ENCODE data around the gene ARID3C. TPM values are rescaled to one million over a fixed set of nuclear protein-coding genes. Genes with fewer than 3 reads are reported as not detected.

ARID3C gene
- total and polyA plus RNA-seq, 2 donors (not counting 3 experiments of a cell fraction or from before 2014, with no cell fraction given): not detected

DNA sequence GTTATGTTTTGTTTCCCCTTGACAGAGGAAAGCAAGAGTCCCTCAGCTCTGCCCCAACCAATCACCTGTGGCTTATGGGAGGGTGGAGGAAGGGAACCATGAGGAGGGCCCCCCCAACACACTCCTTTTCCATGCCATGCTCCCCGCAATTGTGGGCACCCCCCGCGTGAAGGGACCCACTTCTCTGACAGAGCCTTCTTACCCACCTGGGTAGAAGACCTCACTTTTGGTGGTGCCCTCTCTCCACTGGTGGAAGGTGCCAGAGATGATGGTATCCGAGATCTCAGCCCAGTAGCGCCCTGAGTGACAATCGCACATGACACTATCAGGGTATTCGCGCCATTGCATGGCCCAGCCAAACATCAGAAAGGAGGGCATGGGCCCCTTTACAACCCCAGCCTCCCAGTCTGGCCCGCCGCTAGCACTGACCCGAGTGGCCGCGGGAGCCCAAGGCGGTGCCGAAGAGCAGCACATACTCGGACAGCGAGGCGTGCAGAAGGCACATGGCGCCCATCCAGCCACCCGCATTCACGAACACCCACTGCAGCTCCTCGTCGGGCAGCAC lies 8.0 kb upstream of the ARID3C start:
- Histone ChIP-seq H3K79me2 (ENCODE audit: control insufficient read depth, insufficient read depth, low read length) (peaks cover 19% of the 10 kb centered on the region), H3K4me3 (replicated peaks in 1 of 3; ENCODE audit: insufficient read depth in 1 of 3, low read depth in 1 of 3, low read length in 3 of 3) (peak overlapping the region; percentile 3 to 63 (median 47)), H3K9me3 (replicated peaks; ENCODE audit: control insufficient read depth, insufficient read depth, low read length) (no peaks in the 10 kb centered on the region), H2AFZ (ENCODE audit: low read depth, low read length) (peak overlapping the region; percentile 56), H3K36me3 (ENCODE audit: control insufficient read depth in 2 of 2, extremely low read depth in 1 of 2, insufficient read depth in 2 of 2, low read length in 2 of 2) (peaks cover 0 to 2% of the 10 kb centered on the region in 2 experiments), H3K4me2 (ENCODE audit: insufficient read depth, low read length) (peak overlapping the region; percentile 57), H3K4me1 (ENCODE audit: control insufficient read depth, extremely low read depth, insufficient read depth, low read length) (peaks cover 16% of the 10 kb centered on the region), H3K9me1 (replicated peaks; ENCODE audit: control insufficient read depth, extremely low read depth, insufficient read depth, low read length) (no peaks in the 10 kb centered on the region), H3K27me3 (ENCODE audit: control insufficient read depth in 2 of 2, insufficient read depth in 2 of 2, low read length in 2 of 2) (no peaks in the 10 kb centered on the region), H3K27ac (ENCODE audit: insufficient read depth, low read depth, low read length) (no peak overlapping the region), H3K9ac (replicated peaks; ENCODE audit: extremely low read depth, insufficient read depth, low read length) (peak overlapping the region; percentile 48), H4K20me1 (replicated peaks; ENCODE audit: control insufficient read depth, extremely low read depth, insufficient read depth, low read length) (no peaks in the 10 kb centered on the region)
- CTCF ChIA-PET: interaction anchor here (0.8 to 3.3 kb wide), 12 partner anchors 10 to 305 kb away, joined by 3 to 41 read pairs (median 7); partner anchors contain the start of genes DCTN3, GALT and RPP25L
- POLR2A ChIA-PET: interaction anchor here (1.3 kb wide), 1 partner anchor 10 kb away, joined by 7 read pairs; the partner anchor contains the start of gene GALT
- intact Hi-C loops (cut with micrococcal nuclease): loop anchor here (1.0 to 2.0 kb wide), 2 partner anchors 9 to 28 kb away; partner anchors contain the start of gene GALT
- DNase-seq (ENCODE audit: low read depth, low spot score) (no peak), FAIRE-seq (peak; percentile 46)
- dilution Hi-C loops (cut with MboI; ENCODE audit: extremely low pct_ligation_motif_present, low sequenced_read_pairs): no loop called here
- TF ChIP-seq MYC (IDR thresholded peaks at IDR 0.05; ENCODE audit: low read depth, low read length) (peak; percentile 19), GATA2 (IDR thresholded peaks at IDR 0.05; ENCODE audit: insufficient read depth, insufficient read length, low read depth, low read length) (no peak), POLR2A (IDR thresholded peaks at IDR 0.05; ENCODE audit: low read depth, low read length) (no peak), FOS (IDR thresholded peaks at IDR 0.05; ENCODE audit: borderline replicate concordance, insufficient read depth, low read length) (no peak), JUN (IDR thresholded peaks at IDR 0.05; ENCODE audit: borderline replicate concordance, insufficient read depth, insufficient read length, low read depth) (no peak), POLR2AphosphoS5 (IDR thresholded peaks at IDR 0.05; ENCODE audit: insufficient read depth, low read depth, low read length) (no peak)
- TF ChIP-seq, protein P1, sequence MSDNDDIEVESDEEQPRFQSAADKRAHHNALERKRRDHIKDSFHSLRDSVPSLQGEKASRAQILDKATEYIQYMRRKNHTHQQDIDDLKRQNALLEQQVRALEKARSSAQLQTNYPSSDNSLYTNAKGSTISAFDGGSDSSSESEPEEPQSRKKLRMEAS (IDR thresholded peaks at IDR 0.05; ENCODE audit: insufficient read depth, insufficient read length): no peak
- no TSS peak for BruUV-seq (replicated peaks)

Data from endothelial cell of umbilical vein (primary cell).